Hepatocyte (in vitro differentiated cells): Measurements from ENCODE around the gene CHN2. TPM values are rescaled to one million over a fixed set of nuclear protein-coding genes. Genes with fewer than 3 reads are reported as not detected.

Experiments used
- DNase-seq: peaks from one replicate; pipeline ENCODE4 v3.0.0-alpha.2; 2016; ENCODE audit warnings: low spot score
- H2AFZ ChIP-seq: fragments of 200-600 bp; sonication (generic); 2 replicates; pipeline ENCODE4 v1.6.0; 2016; ENCODE audit warnings: antibody characterized with exemption, mild to moderate bottlenecking
- H3K27ac ChIP-seq: fragments of 200-600 bp; sonication (generic); 2 replicates; pipeline ENCODE4 v1.5.1; 2016; ENCODE audit warnings: mild to moderate bottlenecking
- H3K27me3 ChIP-seq: fragments of 200-600 bp; sonication (generic); 2 replicates; pipeline ENCODE4 v1.6.1; 2016
- H3K36me3 ChIP-seq: fragments of 200-600 bp; sonication (generic); replicated peaks from 2 replicates; pipeline ENCODE4 v1.5.1; 2016; ENCODE audit warnings: low read depth; ENCODE audit not compliant: insufficient read depth
- H3K4me1 ChIP-seq: fragments of 200-600 bp; sonication (generic); 2 replicates; pipeline ENCODE4 v1.5.1; 2016; ENCODE audit warnings: mild to moderate bottlenecking, moderate library complexity; ENCODE audit not compliant: insufficient read depth
- H3K4me2 ChIP-seq: fragments of 200-600 bp; sonication (generic); 2 replicates; pipeline ENCODE4 v1.6.0; 2016
- H3K4me3 ChIP-seq: fragments of 200-600 bp; sonication (generic); 2 replicates; pipeline ENCODE4 v1.5.1; 2016; ENCODE audit warnings: mild to moderate bottlenecking
- H3K79me2 ChIP-seq: fragments of 200-600 bp; sonication (generic); 2 replicates; pipeline ENCODE4 v1.6.0; 2017; ENCODE audit warnings: mild to moderate bottlenecking
- H3K9me2 ChIP-seq: fragments of 200-600 bp; sonication (generic); replicated peaks from 2 replicates; pipeline ENCODE4 v1.6.0; 2017; ENCODE audit warnings: mild to moderate bottlenecking; ENCODE audit not compliant: insufficient read depth
- H3K9me3 ChIP-seq: fragments of 200-600 bp; sonication (generic); 2 replicates; pipeline ENCODE4 v1.5.1; 2016; ENCODE audit warnings: low read depth, mild to moderate bottlenecking
- H4K20me1 ChIP-seq: fragments of 200-600 bp; sonication (generic); 2 replicates; pipeline ENCODE4 v1.6.0; 2016; ENCODE audit warnings: mild to moderate bottlenecking; ENCODE audit not compliant: insufficient read depth, poor library complexity, severe bottlenecking
- CTCF ChIP-seq: fragments of 200-600 bp; sonication (generic); IDR thresholded peaks from 2 replicates; pipeline ENCODE4 v1.5.1; 2016; ENCODE audit warnings: antibody characterized with exemption, mild to moderate bottlenecking; ENCODE audit not compliant: poor library complexity
- EZH2 ChIP-seq: fragments of 200-600 bp; sonication (generic); IDR thresholded peaks from 2 replicates; pipeline ENCODE4 v1.6.1; 2016; ENCODE audit warnings: antibody characterized with exemption, mild to moderate bottlenecking, borderline replicate concordance
- EZH2phosphoT487 ChIP-seq: fragments of 200-600 bp; sonication (generic); IDR thresholded peaks from one replicate; pipeline ENCODE4 v1.6.1; 2018; ENCODE audit warnings: antibody characterized with exemption, mild to moderate bottlenecking, low read depth, moderate library complexity; ENCODE audit not compliant: unreplicated experiment, severe bottlenecking
- WGBS: methylation state at CpG from one replicate; pipeline ENCODE4 v1.1.6; 2016; ENCODE audit warnings: low lambda C conversion rate; ENCODE audit errors: missing lambda C conversion rate; 5-methylcytosine and 5-hydroxymethylcytosine counted together
- polyA plus RNA-seq: library from polyadenylated mRNA; unstranded; fragments of >200 nt; fragmentation: Nextera tagmentation; extraction: Ambion mirVana; gene quantifications from 2 replicates; pipeline ENCODE4 v1.2.1, GENCODE V29; 2016
- total RNA-seq: library from RNA; depleted of rRNA; stranded (reverse); fragments of >200 nt; gene quantifications from 2 replicates; pipeline ENCODE4 v1.2.3, GENCODE V29; 2014

Gene CHN2
- total and polyA plus RNA-seq, 2 experiments from 2014 or later, result 8.7 to 12.3 TPM

DNA sequence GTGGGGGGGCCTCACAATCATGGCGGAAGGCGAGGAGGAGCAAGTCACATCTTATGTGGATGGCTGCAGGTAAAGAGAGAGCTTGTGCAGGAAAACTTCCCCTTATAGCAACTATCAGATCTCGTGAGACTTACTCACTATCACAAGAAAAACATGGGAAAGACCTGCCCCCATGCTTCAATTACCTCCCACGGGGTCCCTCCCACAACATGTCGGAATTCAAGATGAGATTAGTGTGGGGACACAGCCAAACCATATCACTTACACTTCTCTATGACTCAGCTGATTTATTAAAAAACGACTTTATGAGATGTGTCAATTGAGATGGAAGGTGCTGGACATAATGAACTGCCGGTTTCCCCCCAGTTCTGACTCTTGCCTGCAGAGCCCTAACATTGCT lies 23.8 kb upstream of the CHN2 start:
- Histone ChIP-seq H3K4me2 (no peak overlapping the region), H3K79me2 (no peaks in the 10 kb centered on the region), H2AFZ (no peak overlapping the region), H3K36me3 (no peaks in the 10 kb centered on the region), H3K9me2 (no peaks in the 10 kb centered on the region), H3K9me3 (no peaks in the 10 kb centered on the region), H3K27ac (no peak overlapping the region), H3K4me1 (no peaks in the 10 kb centered on the region), H3K4me3 (no peak overlapping the region), H3K27me3 (no peaks in the 10 kb centered on the region), H4K20me1 (no peaks in the 10 kb centered on the region)
- no peak for DNase-seq
- TF ChIP-seq CTCF (no peak), EZH2phosphoT487 (no peak), EZH2 (no peak)
- 87% methylated on average over 7 of the region's 7 CpGs for WGBS

- no peaks in the 10 kb centered on the region for H3K9me3 ChIP-seq
- no peak overlapping the region for H3K4me2 ChIP-seq
- TF ChIP-seq EZH2phosphoT487, result no peak
- TF ChIP-seq EZH2, result no peak
- no peaks in the 10 kb centered on the region for H3K9me2 ChIP-seq
- H3K4me1 ChIP-seq, result no peaks in the 10 kb centered on the region
- no peak overlapping the region for H3K27ac ChIP-seq
- H2AFZ ChIP-seq, result no peak overlapping the region
- H3K79me2 ChIP-seq, result no peaks in the 10 kb centered on the region
- H3K4me3 ChIP-seq, result no peak overlapping the region
- DNase-seq, result no peak
- 100% methylated on average over 3 of the region's 3 CpGs for WGBS
- H3K36me3 ChIP-seq, result no peaks in the 10 kb centered on the region
- no peaks in the 10 kb centered on the region for H3K27me3 ChIP-seq
- no peaks in the 10 kb centered on the region for H4K20me1 ChIP-seq
Observed at GRCh38 chr7:29173458-29173857, 21.1 kb upstream of the CHN2 start.

DNA sequence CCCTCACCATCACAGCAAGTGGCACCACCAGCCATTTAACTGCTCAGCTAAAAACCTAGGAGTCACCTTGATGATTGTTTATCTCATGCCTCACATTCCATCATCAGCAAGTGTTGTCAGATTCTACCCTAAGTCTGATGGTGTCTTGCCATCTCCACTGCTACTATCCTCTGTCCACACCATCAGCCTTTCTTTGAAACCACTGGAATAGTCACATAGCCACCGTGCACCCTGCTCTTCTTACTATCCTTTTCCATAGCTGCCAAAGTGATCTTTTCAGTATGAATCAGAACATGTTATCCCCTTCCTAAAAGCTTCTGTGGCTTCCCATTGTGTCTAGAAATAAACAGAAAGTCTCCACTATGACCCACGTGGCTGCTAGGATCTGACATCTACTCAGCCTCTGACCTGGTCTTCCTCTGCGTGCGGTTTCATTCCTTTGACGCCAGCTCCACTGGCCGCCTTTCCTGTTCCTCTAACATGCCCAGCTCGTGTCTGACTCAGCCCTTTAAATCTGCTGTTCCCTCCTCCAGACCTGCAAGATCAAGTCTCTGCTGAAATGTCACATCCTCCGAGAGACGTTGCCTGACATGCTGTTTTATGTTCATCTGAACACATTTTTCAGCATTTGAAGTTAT lies 16.5 kb upstream of the CHN2 start:
- Histone ChIP-seq H3K27ac (no peak overlapping the region), H3K27me3 (no peaks in the 10 kb centered on the region), H3K4me1 (no peaks in the 10 kb centered on the region), H3K79me2 (no peaks in the 10 kb centered on the region), H3K4me3 (no peak overlapping the region), H3K4me2 (no peak overlapping the region), H4K20me1 (no peaks in the 10 kb centered on the region), H3K36me3 (no peaks in the 10 kb centered on the region), H2AFZ (no peak overlapping the region), H3K9me2 (no peaks in the 10 kb centered on the region), H3K9me3 (no peaks in the 10 kb centered on the region)
- 64% methylated on average over 9 of the region's 9 CpGs for WGBS
- DNase-seq, result peak; percentile 16
- TF ChIP-seq EZH2phosphoT487 (no peak), CTCF (no peak), EZH2 (no peak)

DNA sequence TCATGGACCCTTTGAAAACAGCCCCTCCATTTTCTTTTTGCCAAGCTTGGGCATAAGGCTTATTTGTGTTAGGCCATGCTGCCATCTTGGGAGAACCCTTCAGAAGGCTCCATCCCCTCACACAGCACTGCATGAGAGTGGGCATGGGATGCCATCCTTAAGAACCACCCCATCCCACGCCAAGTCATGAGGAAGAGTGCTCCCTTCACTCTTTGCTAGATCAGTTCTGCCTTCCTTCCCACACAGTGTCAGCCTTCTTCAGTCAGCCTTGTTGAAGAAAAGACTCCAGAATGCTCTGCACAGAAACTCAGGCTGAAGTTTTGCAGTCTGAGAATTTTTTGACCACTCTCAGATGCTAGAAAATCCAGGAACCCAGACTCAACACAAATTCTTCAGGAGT lies 15.5 kb upstream of the CHN2 start:
- no peak for DNase-seq
- H3K36me3 ChIP-seq, result no peaks in the 10 kb centered on the region
- H3K79me2 ChIP-seq, result no peaks in the 10 kb centered on the region
- WGBS, result 0% methylated on average over 1 of the region's 1 CpG
- H3K4me2 ChIP-seq, result no peak overlapping the region
- H3K4me1 ChIP-seq, result no peaks in the 10 kb centered on the region
- no peak overlapping the region for H2AFZ ChIP-seq
- TF ChIP-seq EZH2phosphoT487 (no peak), CTCF (no peak), EZH2 (no peak)
- H3K27ac ChIP-seq, result no peak overlapping the region
- H3K4me3 ChIP-seq, result no peak overlapping the region
- no peaks in the 10 kb centered on the region for H3K9me3 ChIP-seq
- no peaks in the 10 kb centered on the region for H3K9me2 ChIP-seq
- H3K27me3 ChIP-seq, result no peaks in the 10 kb centered on the region
- H4K20me1 ChIP-seq, result no peaks in the 10 kb centered on the region
